ENCODE results near the gene TBCEL.
"Not testable (repeated sequence)": the region's sequence is repeated elsewhere in the genome, so short reads cannot be mapped to it uniquely, and the experiment has no call there.

The TBCEL gene, protein sequence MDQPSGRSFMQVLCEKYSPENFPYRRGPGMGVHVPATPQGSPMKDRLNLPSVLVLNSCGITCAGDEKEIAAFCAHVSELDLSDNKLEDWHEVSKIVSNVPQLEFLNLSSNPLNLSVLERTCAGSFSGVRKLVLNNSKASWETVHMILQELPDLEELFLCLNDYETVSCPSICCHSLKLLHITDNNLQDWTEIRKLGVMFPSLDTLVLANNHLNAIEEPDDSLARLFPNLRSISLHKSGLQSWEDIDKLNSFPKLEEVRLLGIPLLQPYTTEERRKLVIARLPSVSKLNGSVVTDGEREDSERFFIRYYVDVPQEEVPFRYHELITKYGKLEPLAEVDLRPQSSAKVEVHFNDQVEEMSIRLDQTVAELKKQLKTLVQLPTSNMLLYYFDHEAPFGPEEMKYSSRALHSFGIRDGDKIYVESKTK

GRCh38 chr11:121023848-121024751 is at the start of gene TBCEL:
Gene TBCEL (plus strand): TSS chr11:121024102. CDS start chr11:121045691, 21,589 bp downstream.
- peak; percentile 66 to 75 (median 66) for DNase-seq (ENCODE audit: low read depth in 3 of 3)

- no peak for DNase-seq (ENCODE audit: low read depth in 3 of 3)
These were observed 49.4 kb upstream of the TBCEL start for GRCh38 chr11:120974466-120974865.

DNA sequence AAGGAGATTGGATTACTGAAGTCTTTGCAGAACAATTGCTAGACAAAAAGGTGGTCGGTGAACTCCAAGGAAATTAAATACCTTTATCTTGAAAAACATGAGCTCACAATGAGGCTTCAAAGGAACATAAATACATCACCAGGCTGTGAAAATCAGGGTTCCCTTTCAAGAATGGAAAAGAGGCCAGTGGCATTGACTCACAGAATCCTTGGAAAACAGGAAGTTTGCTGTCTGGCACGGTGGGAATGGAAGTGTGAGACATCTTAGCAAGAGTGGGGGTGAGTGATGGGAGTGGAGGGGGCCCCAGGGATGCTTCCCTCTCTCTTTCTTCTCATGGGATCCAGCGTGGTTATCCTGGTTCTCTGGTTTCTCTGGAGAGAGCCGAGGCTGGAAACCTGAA is 48.9 kb upstream of the TBCEL start:
- no peak for DNase-seq (ENCODE audit: low read depth in 3 of 3)

DNA sequence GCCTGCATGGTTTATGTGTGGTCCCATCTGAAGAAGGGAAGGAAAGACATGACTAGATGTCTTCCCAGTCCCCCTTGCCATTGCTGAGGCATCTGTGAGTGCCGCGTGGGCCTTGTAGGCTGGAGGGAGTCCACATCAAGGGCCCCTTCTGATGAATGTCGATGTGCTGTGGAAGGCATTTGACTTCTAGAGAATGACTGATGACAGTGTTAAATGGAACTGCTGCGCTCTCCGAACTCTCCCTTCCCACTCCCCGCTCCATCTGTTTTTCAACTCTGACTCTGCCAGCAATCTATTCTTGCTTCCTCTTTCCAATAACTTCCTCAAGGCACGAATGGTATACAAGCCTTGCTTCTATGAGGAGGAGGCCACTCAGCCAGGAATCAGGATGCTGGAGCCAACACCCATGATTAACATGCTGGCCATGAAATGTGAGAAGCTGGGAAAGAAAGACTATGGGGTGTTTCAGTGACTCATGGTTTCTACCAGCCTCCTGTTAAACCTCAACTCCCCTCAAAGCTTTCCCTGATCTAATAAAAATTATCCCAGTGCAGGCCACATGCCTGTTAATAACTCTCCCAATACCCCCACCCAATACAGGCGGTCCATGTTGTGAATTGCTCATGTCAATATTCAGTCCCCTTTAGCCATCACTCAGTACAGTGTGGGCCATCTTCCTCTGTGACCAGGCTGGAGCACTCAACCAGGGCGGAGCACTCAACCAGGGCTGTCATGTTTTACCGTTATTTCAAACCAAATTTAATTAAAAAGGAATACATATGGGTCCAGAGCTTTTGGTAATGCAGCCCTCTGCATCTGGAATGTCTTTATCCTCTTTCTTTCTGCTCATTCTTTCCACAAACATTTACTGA is 46.4 kb upstream of the TBCEL start:
- DNase-seq (ENCODE audit: low read depth in 3 of 3): no peak

DNA sequence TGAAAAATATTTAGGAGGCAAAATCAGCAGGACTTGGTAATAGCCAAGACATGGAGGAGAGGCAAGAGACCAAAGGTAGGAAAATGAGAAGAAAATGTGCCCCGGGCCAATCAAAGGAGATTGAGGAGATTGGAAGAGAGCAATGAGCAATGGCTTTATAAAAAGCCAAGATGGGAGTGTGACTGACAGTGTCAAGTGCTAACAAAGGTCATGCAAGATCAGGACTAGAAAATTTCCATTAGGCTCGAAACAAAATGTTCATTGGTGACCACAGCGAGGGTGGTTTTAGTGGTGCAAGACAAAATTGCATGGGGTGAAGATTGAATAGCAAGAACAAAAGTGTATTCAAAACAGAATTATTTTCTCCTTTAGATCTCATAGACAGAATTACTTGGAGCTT is 45.2 kb upstream of the TBCEL start:
- no peak for DNase-seq (ENCODE audit: low read depth in 3 of 3)

- DNase-seq (ENCODE audit: low read depth in 3 of 3): peak; percentile 3 to 19 (median 3)
These were observed 38.0 kb upstream of the TBCEL start for GRCh38 chr11:120985718-120986569.

GRCh38 chr11:120988603-120989002 is 35.3 kb upstream of the TBCEL start:
- no peak for DNase-seq (ENCODE audit: low read depth in 3 of 3)

GRCh38 chr11:120991830-120992686 is 31.8 kb upstream of the TBCEL start:
- DNase-seq (ENCODE audit: low read depth in 3 of 3): no peak

GRCh38 chr11:120994091-120994859 is 29.6 kb upstream of the TBCEL start:
- no peak for DNase-seq (ENCODE audit: low read depth in 3 of 3)

DNA sequence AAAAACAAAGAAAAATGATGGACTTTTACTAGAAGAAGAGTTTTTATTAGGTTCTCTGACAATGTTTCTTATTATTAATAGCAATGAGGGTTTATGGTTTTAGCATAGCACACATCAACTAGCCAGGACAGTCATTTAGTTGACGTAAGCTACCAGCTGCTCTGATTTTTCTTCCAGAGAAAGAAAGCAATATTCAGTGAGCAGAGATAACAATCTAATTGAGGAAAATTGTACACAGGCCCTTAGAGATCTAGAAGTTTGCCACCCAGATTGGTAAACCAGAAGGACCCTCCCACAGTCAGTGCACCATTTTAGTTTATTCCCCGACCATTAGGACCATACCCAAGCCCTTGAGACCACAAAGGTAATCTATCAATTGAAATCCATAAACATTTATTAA is 28.7 kb upstream of the TBCEL start:
- no peak for DNase-seq (ENCODE audit: low read depth in 3 of 3)

GRCh38 chr11:120996973-120997372 is 26.9 kb upstream of the TBCEL start:
- DNase-seq (ENCODE audit: low read depth in 3 of 3): no peak

GRCh38 chr11:120998581-120998980 is 25.3 kb upstream of the TBCEL start:
- no peak for DNase-seq (ENCODE audit: low read depth in 3 of 3)

- DNase-seq (ENCODE audit: low read depth in 3 of 3): no peak
These were observed 19.6 kb upstream of the TBCEL start for GRCh38 chr11:121004206-121004840.

- no peak for DNase-seq (ENCODE audit: low read depth in 3 of 3)
These were observed 17.0 kb upstream of the TBCEL start for GRCh38 chr11:121006922-121007321.

- DNase-seq (ENCODE audit: low read depth in 3 of 3): no peak
These were observed 15.4 kb upstream of the TBCEL start for GRCh38 chr11:121008551-121008950.

DNA sequence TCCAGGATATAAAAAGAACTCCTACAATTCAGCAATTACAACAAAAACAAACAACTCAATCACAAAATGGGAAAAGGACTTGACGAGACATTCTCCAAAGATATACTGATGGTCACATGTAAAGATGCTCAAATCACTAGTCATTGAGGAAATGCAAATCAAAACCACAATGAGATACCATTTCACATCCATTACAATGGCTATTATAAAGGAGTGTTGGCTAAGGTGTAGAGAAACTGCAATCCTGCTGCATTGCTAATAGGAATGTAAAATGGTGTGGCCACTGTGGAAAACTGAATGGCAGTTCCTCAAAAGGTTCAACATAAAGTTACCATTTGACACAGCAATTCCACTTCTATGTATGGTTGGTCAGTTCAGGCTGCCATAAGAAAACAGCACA is 11.8 kb upstream of the TBCEL start:
- no peak for DNase-seq (ENCODE audit: low read depth in 3 of 3)

- DNase-seq (ENCODE audit: low read depth in 3 of 3): no peak
These were observed 5.2 kb upstream of the TBCEL start for GRCh38 chr11:121018746-121019145.

DNA sequence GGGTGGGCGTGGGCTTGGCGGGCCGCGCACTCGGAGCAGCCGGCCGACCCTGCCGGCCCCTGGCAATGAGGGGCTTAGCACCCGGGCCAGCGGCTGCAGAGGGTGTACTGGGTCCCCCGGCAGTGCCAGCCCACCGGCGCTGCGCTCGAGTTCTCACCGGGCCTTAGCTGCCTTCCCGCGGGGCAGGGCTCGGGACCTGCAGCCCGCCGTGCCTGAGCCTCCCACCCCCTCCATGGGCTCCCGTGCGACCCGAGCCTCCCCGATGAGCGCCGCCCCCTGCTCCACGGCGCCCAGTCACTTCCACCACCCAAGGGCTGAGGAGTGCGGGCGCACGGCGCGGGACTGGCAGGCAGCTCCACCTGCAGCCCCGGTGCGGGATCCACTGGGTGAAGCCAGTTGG is 2.2 kb upstream of the TBCEL start:
- DNase-seq (ENCODE audit: low read depth in 3 of 3): not testable (repeated sequence)

- DNase-seq (ENCODE audit: low read depth in 3 of 3): no peak
These were observed 1.1 kb downstream of the TBCEL start for GRCh38 chr11:121024989-121025388.
